GM19455 (cell line): ENCODE measurements around the gene SYCP1.
"Not testable (repeated sequence)": the region's sequence is repeated elsewhere in the genome, so short reads cannot be mapped to it uniquely, and the experiment has no call there.

Experiments used
- ATAC-seq: cut with Tn5 transposase; IDR thresholded peaks from one replicate; pipeline ENCODE4 v1.9.1; 2021; ENCODE audit not compliant: unreplicated experiment

The SYCP1 gene

GRCh38 chr1:114976891-114977290 is 122.2 kb downstream of the SYCP1 start:
- ATAC-seq = no peak

GRCh38 chr1:114979278-114979891 is 124.7 kb downstream of the SYCP1 start:
- ATAC-seq = no peak

GRCh38 chr1:114982251-114982650 is 127.6 kb downstream of the SYCP1 start:
- ATAC-seq = no peak

GRCh38 chr1:114986286-114986685 is 131.6 kb downstream of the SYCP1 start:
- ATAC-seq = no peak

- ATAC-seq = no peak
These were observed 133.4 kb downstream of the SYCP1 start for GRCh38 chr1:114988095-114988494.

GRCh38 chr1:114997510-114998289 is 143.0 kb downstream of the SYCP1 start:
- no peak for ATAC-seq

GRCh38 chr1:115006191-115006590 is 151.5 kb downstream of the SYCP1 start:
- no peak for ATAC-seq

- no peak for ATAC-seq
These were observed 157.3 kb downstream of the SYCP1 start for GRCh38 chr1:115012006-115012405.

GRCh38 chr1:115012434-115012833 is 157.8 kb downstream of the SYCP1 start:
- no peak for ATAC-seq

- no peak for ATAC-seq
These were observed 159.1 kb downstream of the SYCP1 start for GRCh38 chr1:115013792-115014191.

GRCh38 chr1:115019549-115019948 is 164.9 kb downstream of the SYCP1 start:
- ATAC-seq = not testable (repeated sequence)

- no peak for ATAC-seq
These were observed 166.5 kb downstream of the SYCP1 start for GRCh38 chr1:115021145-115021544.

- no peak for ATAC-seq
These were observed 168.9 kb downstream of the SYCP1 start for GRCh38 chr1:115023593-115023992.

GRCh38 chr1:115029526-115029925 is 174.9 kb downstream of the SYCP1 start, which contains the start of gene TSHB:
TSHB (plus strand) TSS chr1:115029826; CDS start chr1:115033363, 3,537 bp downstream.
- ATAC-seq = no peak

GRCh38 chr1:115031595-115031994 is 176.9 kb downstream of the SYCP1 start:
- no peak for ATAC-seq

GRCh38 chr1:115035652-115036051 is 181.0 kb downstream of the SYCP1 start:
- no peak for ATAC-seq

GRCh38 chr1:115036814-115037507 is 182.3 kb downstream of the SYCP1 start:
- no peak for ATAC-seq

GRCh38 chr1:115040501-115040900 is 185.8 kb downstream of the SYCP1 start:
- ATAC-seq = no peak

GRCh38 chr1:115041654-115042053 is 187.0 kb downstream of the SYCP1 start:
- ATAC-seq = no peak
